DND-41 (cell line): ENCODE measurements around the gene OSBPL1A.

ENCODE experiments used
- ATAC-seq: fragments of 200-7000 bp; cut with Tn5 transposase; 3 replicates; pipeline ENCODE4 v1.9.1; 2021; ENCODE audit warnings: low read depth; ENCODE audit not compliant: insufficient read depth
- DNase-seq: peaks from one replicate; pipeline ENCODE4 v3.0.0-alpha.2; 2020
- H2AFZ ChIP-seq: 2 replicates; pipeline ENCODE4 v1.6.0; 2012; ENCODE audit warnings: low read depth, low read length
- H3K27ac ChIP-seq: 2 replicates; pipeline ENCODE4 v1.5.1; 2012; ENCODE audit warnings: low read length, inconsistent platforms
- H3K27me3 ChIP-seq: fragments of 200-600 bp; sonication (generic); 2 replicates; pipeline ENCODE4 v1.6.0; 2012; ENCODE audit warnings: low read length, mild to moderate bottlenecking, inconsistent platforms; ENCODE audit not compliant: insufficient read depth, poor library complexity
- H3K36me3 ChIP-seq: 2 replicates; pipeline ENCODE4 v1.5.1; 2012; ENCODE audit warnings: low read length, inconsistent platforms; ENCODE audit not compliant: insufficient read depth
- H3K4me1 ChIP-seq: 2 replicates; pipeline ENCODE4 v1.5.1; 2012; ENCODE audit warnings: mild to moderate bottlenecking, low read length; ENCODE audit not compliant: insufficient read depth
- H3K4me2 ChIP-seq: 2 replicates; pipeline ENCODE4 v1.6.0; 2012; ENCODE audit warnings: mild to moderate bottlenecking, moderate library complexity, low read length, inconsistent platforms; ENCODE audit not compliant: insufficient read depth
- H3K4me3 ChIP-seq, 2 experiments: fragments of 200-600 bp in 1 of 2; shearing (Covaris generic) in 1 of 2; 2 replicates each; pipeline ENCODE4 v1.5.1; 2012 to 2016; ENCODE audit warnings: inconsistent platforms in 2 of 2, low read length in 2 of 2, mild to moderate bottlenecking in 2 of 2, low read depth in 1 of 2, moderate library complexity in 1 of 2
- H3K79me2 ChIP-seq: 2 replicates; pipeline ENCODE4 v1.6.0; 2012; ENCODE audit warnings: low read length, inconsistent platforms; ENCODE audit not compliant: insufficient read depth
- H3K9ac ChIP-seq: 2 replicates; pipeline ENCODE4 v1.6.0; 2012; ENCODE audit warnings: low read depth, mild to moderate bottlenecking, inconsistent platforms, low read length, moderate library complexity
- H3K9me3 ChIP-seq: 2 replicates; pipeline ENCODE4 v1.5.1; 2012; ENCODE audit warnings: low read length, moderate library complexity, mild to moderate bottlenecking, inconsistent platforms; ENCODE audit not compliant: insufficient read depth, severe bottlenecking
- H4K20me1 ChIP-seq: 2 replicates; pipeline ENCODE4 v1.6.0; 2012; ENCODE audit warnings: low read length; ENCODE audit not compliant: insufficient read depth
- EZH2 ChIP-seq: IDR thresholded peaks from 3 replicates; pipeline ENCODE4 v1.6.1; 2012; ENCODE audit warnings: borderline replicate concordance, low read depth, mild to moderate bottlenecking, moderate library complexity, low read length, inconsistent platforms; ENCODE audit not compliant: severe bottlenecking
- TF ChIP-seq, protein P1 (sequence below): IDR thresholded peaks from 2 replicates; pipeline ENCODE4 v1.5.1; 2012; ENCODE audit warnings: borderline replicate concordance, low read length, moderate library complexity, mild to moderate bottlenecking; ENCODE audit not compliant: poor library complexity, severe bottlenecking; ENCODE audit errors: extremely low read depth

Gene OSBPL1A

DNA sequence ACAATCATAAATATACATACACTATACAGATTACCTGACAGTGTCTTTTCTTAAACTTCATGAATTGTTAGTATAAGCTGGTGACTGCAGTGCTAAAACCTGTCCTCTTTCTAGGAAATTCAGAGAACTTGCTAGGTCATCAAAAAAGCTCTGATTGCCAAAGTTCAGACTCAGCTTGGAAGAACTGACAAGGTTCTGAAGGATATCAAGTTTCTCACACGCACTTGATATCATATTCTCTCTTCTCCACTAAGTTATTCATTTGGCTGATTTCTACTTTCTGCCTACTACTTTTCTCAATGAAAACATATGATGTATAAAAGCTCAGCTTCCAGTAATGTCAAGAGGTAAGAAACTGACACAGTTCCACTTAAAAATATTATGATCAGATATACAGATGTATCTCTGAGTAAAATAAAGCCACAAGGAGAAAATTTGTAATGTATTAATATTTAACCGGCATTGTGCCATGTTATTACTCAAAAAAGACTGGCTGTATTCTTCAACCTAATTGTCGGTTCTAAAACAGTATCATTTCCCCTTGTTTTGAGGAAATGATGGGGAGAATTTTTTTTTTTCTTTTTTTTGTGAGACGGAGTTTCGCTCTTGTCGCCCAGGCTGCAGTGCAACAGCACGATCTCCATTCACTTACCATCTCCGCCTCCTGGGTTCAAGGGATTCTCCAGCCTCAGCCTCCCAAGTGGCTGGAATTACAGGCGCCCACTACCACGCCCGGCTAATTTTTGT is 2.4 kb downstream of the OSBPL1A start:
- Histone ChIP-seq H3K36me3 (no peaks in the 10 kb centered on the region), H3K79me2 (no peaks in the 10 kb centered on the region), H3K9me3 (no peaks in the 10 kb centered on the region), H3K27ac (no peak overlapping the region), H3K9ac (no peak overlapping the region), H3K4me3 (no peak overlapping the region), H2AFZ (no peak overlapping the region), H3K4me1 (no peaks in the 10 kb centered on the region), H3K27me3 (no peaks in the 10 kb centered on the region), H4K20me1 (no peaks in the 10 kb centered on the region), H3K4me2 (no peak overlapping the region)
- ATAC-seq = no peak
- DNase-seq = no peak
- no peak for TF ChIP-seq EZH2
- TF ChIP-seq, protein P1, sequence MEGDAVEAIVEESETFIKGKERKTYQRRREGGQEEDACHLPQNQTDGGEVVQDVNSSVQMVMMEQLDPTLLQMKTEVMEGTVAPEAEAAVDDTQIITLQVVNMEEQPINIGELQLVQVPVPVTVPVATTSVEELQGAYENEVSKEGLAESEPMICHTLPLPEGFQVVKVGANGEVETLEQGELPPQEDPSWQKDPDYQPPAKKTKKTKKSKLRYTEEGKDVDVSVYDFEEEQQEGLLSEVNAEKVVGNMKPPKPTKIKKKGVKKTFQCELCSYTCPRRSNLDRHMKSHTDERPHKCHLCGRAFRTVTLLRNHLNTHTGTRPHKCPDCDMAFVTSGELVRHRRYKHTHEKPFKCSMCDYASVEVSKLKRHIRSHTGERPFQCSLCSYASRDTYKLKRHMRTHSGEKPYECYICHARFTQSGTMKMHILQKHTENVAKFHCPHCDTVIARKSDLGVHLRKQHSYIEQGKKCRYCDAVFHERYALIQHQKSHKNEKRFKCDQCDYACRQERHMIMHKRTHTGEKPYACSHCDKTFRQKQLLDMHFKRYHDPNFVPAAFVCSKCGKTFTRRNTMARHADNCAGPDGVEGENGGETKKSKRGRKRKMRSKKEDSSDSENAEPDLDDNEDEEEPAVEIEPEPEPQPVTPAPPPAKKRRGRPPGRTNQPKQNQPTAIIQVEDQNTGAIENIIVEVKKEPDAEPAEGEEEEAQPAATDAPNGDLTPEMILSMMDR = no peak

DNA sequence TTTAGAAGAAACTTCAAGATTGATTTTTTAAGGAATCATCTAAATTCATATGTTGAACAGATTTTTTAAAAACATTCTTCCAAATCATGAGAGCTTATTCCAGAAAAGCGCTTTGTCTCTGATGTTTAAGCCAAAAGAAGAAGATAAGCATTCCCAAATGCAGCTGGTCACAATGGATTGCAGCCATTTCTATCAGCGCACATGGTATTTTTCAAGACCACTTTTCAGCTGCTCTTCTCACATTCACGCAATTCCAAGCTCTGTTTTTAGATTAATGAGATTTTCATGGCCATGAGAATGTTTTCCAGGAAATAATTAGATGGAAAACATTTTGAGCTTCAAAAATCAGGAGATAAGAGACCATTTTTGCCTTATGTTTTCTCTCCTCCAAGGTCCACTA is 8.7 kb downstream of the OSBPL1A start:
- ATAC-seq (no peak), DNase-seq (no peak)
- H3K27me3 ChIP-seq = no peaks in the 10 kb centered on the region
- no peaks in the 10 kb centered on the region for H3K9me3 ChIP-seq
- no peak overlapping the region for H3K9ac ChIP-seq
- H3K4me1 ChIP-seq = no peaks in the 10 kb centered on the region
- H2AFZ ChIP-seq = no peak overlapping the region
- TF ChIP-seq, protein P1 = no peak
- no peak for TF ChIP-seq EZH2
- H3K4me2 ChIP-seq = no peak overlapping the region
- no peak overlapping the region for H3K27ac ChIP-seq
- no peak overlapping the region for H3K4me3 ChIP-seq
- H3K36me3 ChIP-seq = no peaks in the 10 kb centered on the region
- no peaks in the 10 kb centered on the region for H3K79me2 ChIP-seq
- H4K20me1 ChIP-seq = no peaks in the 10 kb centered on the region

DNA sequence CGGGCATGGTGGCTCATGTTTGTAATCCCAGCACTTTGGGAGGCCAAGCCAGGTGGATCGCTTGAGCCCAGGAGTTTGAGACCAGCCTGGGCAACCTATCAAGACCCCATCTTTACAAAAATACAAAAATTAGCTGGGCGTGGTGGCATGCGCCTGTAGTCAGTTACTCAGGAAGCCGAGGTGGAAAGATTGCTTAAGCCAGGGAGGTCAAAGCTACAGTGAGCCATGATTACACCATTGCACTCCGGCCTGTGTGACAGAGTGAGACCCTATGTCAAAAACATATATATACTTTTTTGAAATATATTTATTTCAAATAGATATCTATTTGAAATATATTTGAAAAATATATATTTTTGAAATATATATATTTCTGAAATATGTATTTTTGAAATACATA is 10.9 kb downstream of the OSBPL1A start:
- Histone ChIP-seq H3K36me3 (no peaks in the 10 kb centered on the region), H2AFZ (no peak overlapping the region), H3K27ac (no peak overlapping the region), H3K27me3 (no peaks in the 10 kb centered on the region), H3K9me3 (no peaks in the 10 kb centered on the region), H3K79me2 (no peaks in the 10 kb centered on the region), H4K20me1 (no peaks in the 10 kb centered on the region), H3K4me2 (no peak overlapping the region), H3K4me1 (no peaks in the 10 kb centered on the region), H3K9ac (no peak overlapping the region), H3K4me3 (no peak overlapping the region)
- DNase-seq = no peak
- no peak for ATAC-seq
- TF ChIP-seq, protein P1 = no peak
- TF ChIP-seq EZH2 = no peak

- Histone ChIP-seq H3K79me2 (no peaks in the 10 kb centered on the region), H3K4me1 (no peaks in the 10 kb centered on the region), H3K9ac (no peak overlapping the region), H3K27me3 (no peaks in the 10 kb centered on the region), H3K4me3 (no peak overlapping the region), H3K4me2 (no peak overlapping the region), H2AFZ (no peak overlapping the region), H4K20me1 (no peaks in the 10 kb centered on the region), H3K9me3 (no peaks in the 10 kb centered on the region), H3K27ac (no peak overlapping the region), H3K36me3 (no peaks in the 10 kb centered on the region)
- ATAC-seq (no peak), DNase-seq (no peak)
- TF ChIP-seq, protein P1 = no peak
- TF ChIP-seq EZH2 = no peak
Measured at GRCh38 chr18:24381126-24381525, 16.5 kb downstream of the OSBPL1A start.
